GM10847 (cell line): ENCODE results near the gene ITSN1.

Experiments used
- POLR2A ChIP-seq: IDR thresholded peaks from 2 replicates; pipeline ENCODE4 v1.6.1; 2011; ENCODE audit not compliant: insufficient read length; ENCODE audit errors: extremely low read depth

The ITSN1 gene

DNA sequence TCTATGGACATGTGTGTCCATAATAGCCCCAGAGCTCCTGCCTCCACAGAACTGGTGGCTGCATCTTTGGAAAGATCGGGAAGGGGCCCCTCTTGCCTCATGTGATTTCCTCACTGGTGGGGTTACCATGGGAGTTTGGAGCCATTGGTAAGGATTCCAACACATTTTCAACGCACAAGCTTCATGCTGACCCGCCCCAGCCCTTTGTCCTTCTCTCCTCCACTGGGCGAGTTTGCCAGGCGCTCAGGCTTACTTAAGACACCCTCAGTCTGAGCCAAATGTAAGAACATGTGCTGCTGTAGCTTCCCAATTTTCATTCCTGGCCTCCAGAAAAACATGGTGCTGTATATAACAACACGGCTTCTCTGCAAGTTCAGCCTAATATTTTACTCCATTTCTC is 200.9 kb downstream of the ITSN1 start:
- no peak for TF ChIP-seq POLR2A

DNA sequence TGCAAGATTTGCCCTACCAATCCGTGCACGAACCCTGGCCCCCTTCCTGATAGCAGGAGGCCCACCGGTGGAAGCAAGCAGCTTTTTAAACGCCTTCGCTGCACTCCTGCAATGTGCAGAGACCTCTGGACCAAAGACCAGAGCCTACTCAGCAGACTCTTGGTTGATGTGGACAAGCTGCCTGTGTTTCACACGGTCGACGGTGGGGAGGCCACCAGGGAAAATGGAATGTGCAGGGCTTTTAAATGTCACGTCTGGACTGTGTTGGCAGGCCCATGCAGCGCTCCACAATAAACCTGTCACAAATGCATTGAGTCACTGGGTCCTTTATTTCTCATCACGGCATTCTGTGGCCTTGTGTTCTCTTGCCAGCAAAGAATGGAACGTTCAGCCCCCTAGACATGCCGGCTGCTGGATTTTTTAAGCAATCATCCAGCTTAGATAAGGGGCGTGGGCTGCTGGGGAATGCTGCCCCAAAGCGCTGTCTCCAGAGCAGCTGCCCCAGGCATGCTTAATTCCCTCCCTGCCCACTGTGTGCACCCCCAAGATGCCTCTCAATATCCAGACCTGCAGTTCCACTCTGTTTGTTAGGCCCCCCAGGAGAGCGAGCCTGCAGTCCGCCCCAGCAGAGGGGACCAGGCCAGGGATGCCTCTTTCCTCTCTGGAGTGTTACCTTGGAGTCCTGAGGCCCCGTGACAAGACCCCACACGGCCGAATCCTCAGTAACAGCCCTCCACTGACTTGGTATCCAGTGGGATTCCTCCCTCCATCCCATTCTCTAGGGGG is 202.0 kb downstream of the ITSN1 start:
- TF ChIP-seq POLR2A, result no peak

DNA sequence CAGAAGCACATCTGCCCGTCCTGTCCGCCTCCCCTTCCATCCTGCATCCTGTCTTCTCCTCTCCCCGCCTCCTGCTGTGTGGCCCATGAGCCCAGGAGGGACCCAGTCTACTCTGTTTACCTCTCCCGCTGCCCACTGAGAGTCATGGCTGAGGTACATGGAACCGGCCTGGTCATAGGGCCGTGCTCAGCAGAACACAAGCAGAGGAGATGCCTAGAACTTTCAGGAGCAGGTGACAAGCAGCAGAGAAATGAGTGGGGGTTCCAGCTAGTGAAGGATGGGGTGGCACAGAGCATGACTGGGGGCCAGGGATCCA is 202.5 kb downstream of the ITSN1 start:
- no peak for TF ChIP-seq POLR2A

DNA sequence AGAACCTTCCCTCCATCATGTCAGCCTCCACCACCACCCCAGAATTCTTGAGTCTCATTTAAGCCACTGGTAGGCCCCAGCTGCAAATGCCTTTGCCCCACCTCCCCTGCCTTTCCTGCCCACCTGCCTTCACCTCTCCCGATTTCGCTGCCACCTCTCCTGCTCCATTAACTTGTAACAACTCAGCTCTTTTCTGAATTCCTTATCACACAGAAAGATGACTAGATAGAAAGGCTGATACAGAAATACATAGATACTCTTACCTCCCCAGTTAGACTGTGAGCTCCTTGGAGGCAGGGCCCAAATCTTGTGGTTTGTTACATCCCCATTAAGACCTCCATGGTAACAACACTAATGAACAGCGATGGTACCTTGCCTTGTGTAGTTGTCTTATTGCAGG is 203.8 kb downstream of the ITSN1 start:
- TF ChIP-seq POLR2A, result no peak

DNA sequence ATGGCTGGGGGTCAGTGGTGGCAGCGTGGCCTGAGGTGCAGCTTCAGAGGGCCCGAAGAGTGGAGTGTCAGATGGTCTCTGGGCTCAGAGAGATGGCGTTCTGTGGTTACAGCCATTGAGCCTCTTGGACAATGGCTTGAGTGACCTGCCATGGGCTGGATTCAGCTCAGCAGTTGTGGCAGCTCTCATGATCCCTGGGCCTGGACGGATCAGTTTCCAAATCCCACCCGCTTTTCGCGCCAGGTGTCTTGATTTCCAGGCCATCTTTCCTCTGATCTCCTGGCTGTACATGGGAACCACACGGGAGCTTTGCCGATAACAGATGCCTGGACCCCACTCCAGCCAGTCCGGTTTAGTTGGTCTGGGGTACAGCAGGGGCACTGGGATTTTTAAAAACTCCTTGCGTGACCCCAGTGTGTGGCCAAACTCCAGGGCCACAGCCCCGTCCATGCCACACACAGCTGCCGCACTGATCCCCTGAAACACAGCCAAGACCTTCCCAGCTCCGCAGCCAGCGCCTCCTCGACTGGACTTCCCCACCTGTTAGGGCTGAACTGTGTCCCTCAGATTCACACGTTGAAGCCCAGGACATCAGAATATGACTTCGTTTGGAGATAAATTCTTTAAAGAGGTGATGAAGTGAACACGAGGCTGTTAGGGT is 205.4 kb downstream of the ITSN1 start:
- TF ChIP-seq POLR2A, result no peak

DNA sequence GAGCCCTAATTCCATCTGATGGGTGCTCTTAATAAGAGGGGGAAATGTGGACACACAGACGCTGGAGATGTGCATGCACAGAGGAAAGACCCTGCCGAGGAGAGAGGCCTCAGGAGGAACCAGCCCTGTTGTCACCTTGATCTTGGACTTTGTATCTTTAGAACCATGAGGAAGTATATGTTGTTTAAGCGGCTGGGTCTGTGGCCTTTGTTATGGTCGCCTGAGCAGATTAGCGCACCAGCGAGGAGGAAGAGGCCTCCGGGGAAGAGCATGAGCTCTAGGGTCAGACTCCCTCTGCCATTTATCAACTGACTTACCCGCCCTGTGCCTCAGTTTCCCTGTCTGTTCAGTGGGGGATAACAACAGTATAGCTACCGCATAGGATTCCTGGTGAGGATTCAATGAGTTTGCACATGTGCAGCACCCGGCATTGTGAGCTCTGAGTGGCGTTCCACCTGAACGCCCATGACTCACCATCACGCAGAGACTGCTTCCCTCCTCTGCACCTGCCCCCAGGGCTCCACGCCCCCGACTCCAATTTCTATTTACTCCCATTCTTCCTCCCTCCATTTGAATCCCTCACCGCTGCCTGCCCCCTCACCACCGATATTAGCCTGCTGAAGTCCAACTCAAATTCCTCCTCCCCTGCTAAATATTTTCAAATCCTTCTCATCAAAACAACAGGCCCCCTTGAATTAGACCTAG is 206.1 kb downstream of the ITSN1 start:
- no peak for TF ChIP-seq POLR2A

DNA sequence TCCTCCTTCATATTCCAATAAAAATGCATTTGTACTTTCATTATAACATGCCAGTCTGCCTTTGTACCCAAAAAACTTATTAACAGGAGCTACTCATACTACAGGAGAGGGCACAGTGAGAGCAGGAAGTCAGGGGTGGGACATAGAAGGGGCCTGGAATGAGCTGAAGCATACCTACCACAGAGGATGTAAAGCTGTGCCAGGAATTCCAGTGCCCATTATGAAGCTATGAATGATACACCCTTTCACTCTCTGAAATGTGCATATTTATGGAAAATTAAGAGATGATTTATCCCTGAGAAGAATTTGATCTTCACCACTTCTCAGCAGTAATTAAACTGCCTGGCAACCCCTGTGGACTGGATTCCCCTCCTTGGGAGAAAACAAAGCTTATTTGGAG is 207.5 kb downstream of the ITSN1 start:
- TF ChIP-seq POLR2A, result no peak

DNA sequence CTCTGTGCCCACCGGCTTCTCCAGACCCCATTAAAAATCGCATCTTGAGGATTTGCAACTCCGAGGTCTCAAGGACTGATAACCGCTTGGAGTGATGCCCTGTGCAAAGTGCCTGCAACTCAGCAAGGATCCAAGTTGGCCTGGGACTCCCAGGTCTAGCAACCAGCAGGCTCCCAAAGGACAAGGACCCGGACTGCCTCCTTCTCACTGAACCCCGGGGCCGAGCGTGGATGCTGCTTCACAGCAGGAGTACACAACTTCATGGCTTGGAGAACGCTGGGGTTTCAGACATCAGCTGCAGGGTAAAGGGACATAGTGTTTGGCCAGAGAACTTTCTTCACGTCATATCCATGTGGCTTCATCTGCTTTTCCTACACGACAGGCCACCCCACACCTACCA is 208.1 kb downstream of the ITSN1 start:
- no peak for TF ChIP-seq POLR2A

DNA sequence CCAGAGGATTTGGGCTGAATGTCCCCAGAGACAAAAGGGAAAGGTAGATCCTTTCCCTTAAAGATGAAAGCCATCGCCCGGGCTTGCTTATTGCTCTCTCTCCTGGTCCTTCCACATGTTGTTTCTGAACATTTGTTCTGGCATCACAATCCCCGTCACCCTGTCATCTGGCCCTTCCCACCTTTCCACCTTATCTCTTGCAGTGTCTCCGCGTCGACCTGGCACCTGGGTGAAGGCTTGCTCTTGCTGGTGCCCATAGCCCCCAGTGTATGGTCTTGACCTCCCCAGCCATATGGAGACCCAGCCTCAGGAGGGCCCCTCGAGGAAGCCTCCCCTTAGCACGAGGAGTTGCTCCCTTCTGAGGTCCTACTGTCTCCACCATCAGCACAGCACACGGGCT is 208.7 kb downstream of the ITSN1 start:
- TF ChIP-seq POLR2A, result no peak

DNA sequence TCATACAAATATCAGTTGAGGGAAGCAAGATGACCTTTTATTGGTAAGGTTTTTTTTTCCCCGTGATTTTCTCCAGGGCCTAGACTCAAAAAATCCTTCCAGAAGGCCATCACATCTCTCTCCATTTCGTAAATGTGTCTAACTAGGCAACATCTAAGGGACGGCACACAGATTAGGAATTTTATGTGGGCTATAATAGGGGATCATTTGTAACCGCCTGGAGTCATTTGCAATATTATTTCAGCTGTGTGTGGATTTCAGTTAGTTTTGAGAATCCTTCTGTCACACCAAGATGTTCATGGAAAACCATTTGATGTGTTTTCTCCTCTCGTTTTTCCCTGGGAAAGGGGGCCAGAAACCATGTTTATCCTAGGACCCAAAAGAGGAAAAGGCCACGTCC is 210.2 kb downstream of the ITSN1 start:
- TF ChIP-seq POLR2A, result no peak

DNA sequence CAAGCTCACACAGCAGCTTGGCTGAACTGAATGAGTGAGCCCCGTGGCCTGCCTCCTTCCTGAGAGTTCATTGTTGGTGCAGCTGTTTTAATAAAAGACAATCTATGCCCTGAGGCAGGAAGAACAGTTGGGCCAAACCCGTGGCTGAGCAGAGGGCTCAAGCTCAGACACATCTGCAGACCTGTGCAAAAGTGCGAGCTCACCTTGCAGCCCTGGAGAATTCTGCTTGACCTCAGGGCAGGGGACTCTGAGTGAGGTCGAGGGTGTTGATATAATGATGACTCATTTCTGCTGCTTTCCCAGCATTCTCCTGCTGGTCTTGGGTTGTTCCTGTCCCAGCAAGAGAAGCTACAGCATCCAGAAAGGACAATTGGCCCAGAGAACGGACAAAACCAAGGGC is 212.3 kb downstream of the ITSN1 start:
- no peak for TF ChIP-seq POLR2A

DNA sequence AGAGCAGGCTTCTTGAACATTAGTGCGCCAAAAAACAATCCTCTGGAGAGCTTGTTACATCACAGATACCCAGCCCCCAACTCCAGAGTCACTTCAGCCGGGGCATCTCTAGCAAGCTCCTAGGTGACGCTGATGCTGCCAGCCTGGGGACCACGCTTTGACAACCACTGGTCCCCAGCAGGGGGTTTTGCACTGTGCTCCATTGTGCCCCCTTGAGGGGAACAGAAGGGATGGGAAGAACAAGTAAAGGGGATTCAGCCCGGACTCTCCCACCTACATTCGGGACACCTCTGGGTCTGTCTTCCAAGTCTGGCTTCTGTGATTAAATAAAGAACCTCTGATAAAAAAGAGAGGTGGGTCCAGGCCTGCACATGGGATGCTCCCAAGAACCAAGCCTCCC is 212.9 kb downstream of the ITSN1 start:
- no peak for TF ChIP-seq POLR2A

DNA sequence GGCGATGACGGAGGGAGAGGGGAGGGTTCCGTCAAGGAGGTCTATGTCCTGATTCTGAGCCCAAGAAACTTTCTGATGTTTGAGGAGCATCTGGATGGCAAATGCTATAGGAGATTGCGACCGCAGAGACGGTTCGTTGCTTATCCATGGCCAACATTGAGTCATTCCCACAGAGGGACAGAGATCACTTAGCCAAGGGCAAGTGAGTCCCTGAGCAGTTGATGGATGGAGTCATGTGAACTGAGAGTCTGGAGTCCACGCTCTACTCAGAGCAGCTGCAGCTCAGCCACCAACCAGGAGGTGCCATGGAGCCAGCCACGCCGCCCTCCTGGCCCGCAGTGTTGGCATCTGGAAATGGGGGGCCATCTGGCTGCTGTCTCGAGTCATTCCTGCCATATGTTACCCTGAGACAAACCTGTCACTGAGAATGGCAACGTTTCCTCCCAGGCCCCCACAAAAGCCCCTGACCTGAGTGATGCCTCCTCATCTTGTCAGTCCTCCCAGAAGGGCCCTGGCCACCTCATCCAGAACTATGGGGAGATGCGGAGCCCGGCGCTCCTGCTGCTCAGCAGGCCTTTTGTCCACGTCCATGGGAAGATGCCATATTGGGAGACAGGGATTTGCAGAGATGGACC is 214.7 kb downstream of the ITSN1 start:
- no peak for TF ChIP-seq POLR2A

DNA sequence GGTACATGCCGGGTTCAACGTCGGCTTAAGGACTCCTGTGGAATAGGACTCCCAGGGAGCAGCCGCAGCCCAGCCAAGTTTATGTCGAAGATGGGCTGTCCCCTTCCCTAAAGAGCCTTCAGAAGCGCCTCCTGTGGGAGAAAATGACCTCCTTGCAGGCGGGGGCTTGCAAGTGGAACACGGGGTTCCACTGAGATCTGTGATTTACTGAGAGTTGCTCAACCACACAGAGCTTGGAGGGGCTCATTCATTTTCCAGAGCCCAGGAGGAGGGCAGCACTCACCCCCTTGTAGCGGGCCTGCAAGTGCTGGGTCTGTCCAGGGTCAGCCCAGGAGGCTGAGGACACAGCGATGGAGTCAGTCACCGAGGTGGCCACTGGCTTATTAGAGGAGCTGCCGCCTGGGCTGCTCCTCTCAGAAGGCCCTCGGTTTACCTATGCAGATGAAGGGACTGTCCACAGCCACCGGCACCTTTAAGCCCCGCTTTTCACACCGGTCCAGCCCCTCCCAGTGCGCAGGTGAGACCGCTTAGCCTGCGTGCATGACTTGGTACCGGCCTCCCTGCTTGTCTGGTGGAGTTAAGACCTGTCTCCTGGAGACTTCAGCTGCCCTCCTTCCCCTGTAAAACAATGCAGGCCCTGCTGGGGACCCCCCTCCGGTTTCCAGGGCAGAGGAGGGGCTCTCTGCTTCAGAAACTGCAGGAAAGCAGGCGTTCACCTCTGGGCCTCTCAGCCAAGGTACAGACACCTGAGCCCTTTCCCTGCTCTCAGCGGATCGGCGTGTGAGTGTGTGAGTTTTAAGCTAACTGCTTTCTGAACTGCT is 215.8 kb downstream of the ITSN1 start:
- TF ChIP-seq POLR2A, result no peak

DNA sequence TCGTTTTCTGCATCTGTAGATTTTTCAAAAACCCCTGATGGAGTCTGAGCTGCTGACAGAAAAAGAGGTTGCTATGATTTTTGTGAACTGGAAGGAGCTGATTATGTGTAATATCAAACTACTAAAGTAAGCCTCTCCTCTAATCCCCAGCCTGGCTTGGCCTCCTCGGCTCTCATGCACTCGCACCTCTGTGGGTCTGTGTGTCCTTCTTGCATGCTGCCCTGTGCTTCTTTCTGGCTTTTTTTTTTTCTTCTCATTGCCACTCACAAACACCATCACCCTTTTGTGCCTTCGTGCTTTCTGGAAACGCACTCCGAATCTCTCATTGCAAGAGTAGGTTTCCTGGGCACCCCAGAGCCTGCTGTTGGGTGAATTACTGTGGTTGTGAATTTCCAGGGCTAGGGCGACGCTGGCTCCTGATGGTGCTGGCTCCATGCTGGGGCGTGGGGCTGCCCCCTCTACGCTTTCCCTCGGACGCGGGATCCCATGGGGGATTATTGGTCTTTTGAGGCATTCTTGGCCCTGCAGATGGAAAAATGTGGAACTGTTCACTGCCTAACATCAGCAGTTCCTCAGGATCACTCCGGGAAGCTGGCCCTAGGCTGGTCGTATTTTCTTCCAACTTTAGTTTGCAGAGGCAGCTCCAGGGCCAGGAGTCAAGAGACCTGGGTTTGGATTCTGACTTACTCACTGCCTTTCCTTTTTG is 216.5 kb downstream of the ITSN1 start:
- TF ChIP-seq POLR2A, result no peak
